Measurements from ENCODE around the gene RACGAP1.

The RACGAP1 gene

DNA sequence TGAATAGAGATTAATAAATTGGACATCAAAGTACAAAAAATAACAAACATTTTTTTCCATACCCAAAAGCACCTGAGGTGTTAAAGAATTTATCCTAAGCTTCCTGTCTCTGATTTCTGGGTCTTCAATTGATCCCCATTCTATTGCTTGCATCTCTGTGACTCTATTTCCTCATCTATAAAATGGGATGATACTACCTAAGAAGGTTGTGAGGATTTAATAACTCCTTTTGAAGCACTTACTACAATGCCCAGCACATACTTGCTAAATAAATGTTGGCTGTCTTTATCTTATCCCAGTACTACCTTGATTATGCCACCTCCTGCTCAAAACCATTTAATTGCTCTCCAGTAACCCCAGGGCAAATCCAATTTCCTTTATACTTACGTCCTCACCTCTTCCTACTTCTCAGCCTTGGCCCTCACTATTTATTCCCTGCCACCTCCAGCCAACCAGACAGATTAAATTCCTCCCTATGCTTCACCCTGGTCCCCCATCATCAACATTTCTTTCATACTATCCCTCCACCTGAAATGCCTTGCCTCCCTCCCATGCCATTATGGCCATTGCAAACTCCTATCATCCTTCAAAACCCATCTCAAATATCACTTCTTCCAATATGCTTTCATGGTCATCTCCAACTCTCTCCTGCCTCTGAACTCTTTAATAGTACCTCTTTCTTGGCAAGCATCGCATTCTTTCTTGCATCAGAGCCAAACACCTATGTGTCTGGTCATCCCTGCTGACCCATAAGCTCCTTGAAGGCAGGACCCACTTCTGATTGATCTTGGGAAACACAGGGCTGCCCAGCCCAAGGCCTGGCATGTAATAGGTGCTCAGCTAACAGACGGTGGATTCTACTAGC, 24.2 kb upstream of the RACGAP1 start:
- TF ChIP-seq, protein P1, sequence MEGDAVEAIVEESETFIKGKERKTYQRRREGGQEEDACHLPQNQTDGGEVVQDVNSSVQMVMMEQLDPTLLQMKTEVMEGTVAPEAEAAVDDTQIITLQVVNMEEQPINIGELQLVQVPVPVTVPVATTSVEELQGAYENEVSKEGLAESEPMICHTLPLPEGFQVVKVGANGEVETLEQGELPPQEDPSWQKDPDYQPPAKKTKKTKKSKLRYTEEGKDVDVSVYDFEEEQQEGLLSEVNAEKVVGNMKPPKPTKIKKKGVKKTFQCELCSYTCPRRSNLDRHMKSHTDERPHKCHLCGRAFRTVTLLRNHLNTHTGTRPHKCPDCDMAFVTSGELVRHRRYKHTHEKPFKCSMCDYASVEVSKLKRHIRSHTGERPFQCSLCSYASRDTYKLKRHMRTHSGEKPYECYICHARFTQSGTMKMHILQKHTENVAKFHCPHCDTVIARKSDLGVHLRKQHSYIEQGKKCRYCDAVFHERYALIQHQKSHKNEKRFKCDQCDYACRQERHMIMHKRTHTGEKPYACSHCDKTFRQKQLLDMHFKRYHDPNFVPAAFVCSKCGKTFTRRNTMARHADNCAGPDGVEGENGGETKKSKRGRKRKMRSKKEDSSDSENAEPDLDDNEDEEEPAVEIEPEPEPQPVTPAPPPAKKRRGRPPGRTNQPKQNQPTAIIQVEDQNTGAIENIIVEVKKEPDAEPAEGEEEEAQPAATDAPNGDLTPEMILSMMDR (IDR thresholded peaks at IDR 0.05; ENCODE audit: extremely low read depth, missing control alignments) = no peak

DNA sequence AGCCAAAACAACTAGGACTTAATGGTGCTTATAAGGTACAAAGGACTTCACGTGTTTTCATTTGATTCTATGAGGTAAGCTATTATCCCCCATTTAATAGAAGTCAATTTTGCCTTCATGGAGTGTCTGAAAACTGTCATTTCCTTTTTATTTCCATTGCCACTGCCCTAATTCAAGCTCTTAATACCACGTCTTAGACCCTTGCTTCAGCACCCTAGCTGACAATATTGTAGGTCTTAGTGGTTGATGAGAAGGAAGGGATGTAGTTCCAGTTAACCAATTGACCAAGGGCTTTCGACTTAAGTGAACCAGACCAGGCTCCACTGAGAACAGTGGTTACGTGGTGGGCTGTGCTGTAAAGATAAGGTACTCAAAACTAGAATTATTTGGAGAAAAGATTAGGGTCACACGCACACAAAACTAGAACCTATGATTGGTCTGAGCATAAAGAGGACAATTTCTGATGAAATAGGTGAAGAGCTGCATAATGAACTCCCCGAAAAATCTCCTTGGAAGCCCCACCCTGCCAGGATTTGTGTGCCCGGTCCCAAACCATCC, 22.5 kb upstream of the RACGAP1 start:
- no peak for DNase-seq (ENCODE audit: low spot score)
- TF ChIP-seq, protein P1 (IDR thresholded peaks at IDR 0.05; ENCODE audit: extremely low read depth, missing control alignments) = no peak

More for the DNA sequence above, 24.2 kb upstream of the RACGAP1 start:
- no peak for DNase-seq (ENCODE audit: low spot score)

DNA sequence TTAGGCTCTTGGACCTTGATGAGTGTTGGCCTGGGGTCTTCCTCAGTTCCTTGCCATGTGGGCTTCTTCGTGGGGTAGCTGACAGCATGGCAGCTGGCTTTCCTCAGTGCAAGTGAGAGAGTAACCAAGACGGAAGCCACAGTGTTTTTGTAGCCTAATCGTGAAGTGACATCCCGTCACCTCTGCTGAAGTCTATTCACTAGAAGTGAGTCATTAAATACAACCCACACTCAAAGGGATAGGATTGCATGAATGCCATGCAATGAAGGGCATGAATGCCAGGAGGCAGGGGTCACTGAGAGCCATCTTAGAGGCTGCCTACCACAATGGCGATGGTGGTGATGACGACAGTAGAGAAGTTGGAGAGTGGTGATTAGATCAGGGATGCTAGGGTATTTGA, 18.6 kb upstream of the RACGAP1 start:
- TF ChIP-seq, protein P1 (IDR thresholded peaks at IDR 0.05; ENCODE audit: extremely low read depth, missing control alignments) = no peak
- no peak for DNase-seq (ENCODE audit: low spot score)

DNA sequence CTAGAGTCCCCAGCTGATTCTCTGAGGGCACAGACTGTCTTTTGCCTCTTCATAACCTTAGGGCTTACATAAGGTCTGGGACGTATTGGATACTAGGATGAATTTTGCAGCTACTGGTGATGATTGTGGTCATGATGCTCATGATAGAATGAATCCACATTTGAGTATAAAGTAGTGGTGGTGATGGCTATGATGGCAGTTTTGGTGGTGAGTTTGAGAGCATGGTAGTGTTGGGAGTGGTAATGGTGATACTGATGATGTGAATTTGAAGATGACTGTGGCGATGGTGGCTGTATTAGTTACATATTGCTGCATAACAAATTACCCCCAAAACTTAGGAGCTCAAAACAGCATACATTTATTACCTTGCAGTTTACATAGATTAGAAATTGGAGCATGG, 18.0 kb upstream of the RACGAP1 start:
- DNase-seq (ENCODE audit: low spot score) = no peak
- TF ChIP-seq, protein P1 (IDR thresholded peaks at IDR 0.05; ENCODE audit: extremely low read depth, missing control alignments) = no peak

DNA sequence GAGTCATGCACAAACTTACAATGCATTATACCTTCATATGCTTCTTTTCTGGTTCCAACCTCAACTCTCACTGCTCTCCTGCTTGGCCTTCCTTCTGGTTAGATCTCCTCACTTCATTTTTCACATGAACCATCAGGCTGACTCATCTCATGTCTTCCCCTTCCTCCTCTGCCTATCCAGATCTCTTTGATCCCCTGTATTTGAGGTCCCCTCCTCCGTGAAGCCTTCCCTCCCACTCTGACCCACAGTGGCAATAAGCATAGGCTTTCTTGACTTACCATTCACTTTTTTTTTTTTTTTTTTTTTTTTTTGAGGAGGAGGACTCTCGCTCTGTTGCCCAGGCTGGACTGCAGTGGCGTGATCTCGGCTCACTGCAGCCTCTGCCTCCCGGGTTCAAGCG, 17.4 kb upstream of the RACGAP1 start:
- TF ChIP-seq, protein P1 (IDR thresholded peaks at IDR 0.05; ENCODE audit: extremely low read depth, missing control alignments) = no peak
- no peak for DNase-seq (ENCODE audit: low spot score)

DNA sequence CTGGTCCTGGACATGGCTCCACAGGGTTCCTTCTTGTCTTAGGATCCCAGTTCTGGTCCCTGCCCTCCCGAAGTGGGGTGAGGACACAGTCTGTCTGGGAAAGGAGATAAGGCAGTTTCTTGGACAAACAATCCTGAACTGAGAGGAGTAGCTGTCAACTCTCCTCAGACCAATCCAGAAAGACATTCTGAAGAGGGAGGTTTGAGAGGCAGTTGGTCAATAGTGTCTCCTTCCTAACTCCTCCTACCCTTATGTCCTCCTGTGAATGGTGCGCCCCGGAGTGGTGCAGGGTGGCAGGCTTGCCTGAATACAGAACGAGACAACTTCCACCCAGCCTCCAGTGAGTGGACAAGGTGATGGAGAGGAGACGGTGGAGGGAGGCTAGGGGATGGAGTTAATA, 16.7 kb upstream of the RACGAP1 start:
- no peak for DNase-seq (ENCODE audit: low spot score)
- TF ChIP-seq, protein P1 (IDR thresholded peaks at IDR 0.05; ENCODE audit: extremely low read depth, missing control alignments) = no peak

DNA sequence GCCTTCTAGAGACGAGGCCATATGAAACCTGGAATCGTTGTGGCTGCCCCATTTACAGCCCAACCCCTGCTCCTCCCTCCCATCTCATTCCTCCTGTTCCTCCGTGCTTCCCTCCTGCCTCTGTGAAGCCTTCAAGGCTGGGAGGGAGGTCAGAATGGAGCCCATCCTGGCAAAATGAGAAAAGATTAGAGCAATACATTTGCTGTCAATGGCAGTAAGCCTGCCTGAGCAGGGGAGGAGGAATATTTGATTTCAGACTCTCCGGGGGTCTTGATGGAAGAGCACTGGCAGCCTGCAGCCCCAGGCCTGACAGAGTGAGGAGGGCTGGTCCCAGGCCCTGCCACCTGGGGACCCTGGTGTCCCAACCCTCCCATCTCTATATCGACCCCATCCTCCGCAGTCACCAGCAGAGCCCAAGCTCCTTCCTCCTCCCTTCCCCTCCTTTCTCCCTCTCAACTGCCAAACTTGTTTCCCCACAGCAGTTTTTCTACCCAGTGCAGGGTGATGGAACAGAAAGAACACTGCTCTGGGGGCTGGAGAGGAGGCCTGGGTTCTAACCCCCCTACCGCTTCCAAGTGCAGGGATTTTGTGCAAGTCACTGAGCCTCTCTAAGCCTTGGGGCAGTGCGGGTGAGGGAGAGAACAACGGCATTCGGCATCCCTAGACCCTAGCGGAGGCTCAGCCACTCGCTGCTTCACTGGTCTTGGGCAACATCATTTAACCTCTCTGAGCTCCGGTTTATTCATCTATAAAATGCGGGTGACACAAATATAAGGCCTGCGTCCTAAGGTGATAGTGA, 16.0 kb upstream of the RACGAP1 start:
- DNase-seq (ENCODE audit: low spot score) = no peak
- TF ChIP-seq, protein P1 (IDR thresholded peaks at IDR 0.05; ENCODE audit: extremely low read depth, missing control alignments) = no peak
